Osteoblast (primary cell): Measurements from ENCODE around the gene PERM1. TPM values are rescaled to one million over a fixed set of nuclear protein-coding genes. Genes with fewer than 3 reads are reported as not detected.
"Not testable (repeated sequence)": the region's sequence is repeated elsewhere in the genome, so short reads cannot be mapped to it uniquely, and the experiment has no call there.

Experiments
- DNase-seq: peaks from one replicate; pipeline ENCODE4 v3.0.0; 2011; ENCODE audit warnings: low spot score, mixed read lengths; ENCODE audit not compliant: insufficient read length; ENCODE audit errors: missing footprints
- H2AFZ ChIP-seq: 2 replicates; pipeline ENCODE4 v1.6.0; 2011; ENCODE audit warnings: mild to moderate bottlenecking, low read length
- H3K27ac ChIP-seq: 2 replicates; pipeline ENCODE4 v1.5.1; 2011; ENCODE audit warnings: mild to moderate bottlenecking, low read depth, low read length, moderate library complexity
- H3K27me3 ChIP-seq: 2 replicates; pipeline ENCODE4 v1.6.0; 2012; ENCODE audit warnings: mild to moderate bottlenecking, control low read depth, inconsistent platforms, low read length, moderate library complexity; ENCODE audit not compliant: insufficient read depth
- H3K36me3 ChIP-seq: 2 replicates; pipeline ENCODE4 v1.5.1; 2011; ENCODE audit warnings: mild to moderate bottlenecking, low read length, control low read depth, moderate library complexity; ENCODE audit not compliant: insufficient read depth
- H3K4me1 ChIP-seq: 2 replicates; pipeline ENCODE4 v1.5.1; 2011; ENCODE audit warnings: mild to moderate bottlenecking, low read length, control low read depth, moderate library complexity; ENCODE audit not compliant: insufficient read depth
- H3K4me2 ChIP-seq: 2 replicates; pipeline ENCODE4 v1.6.0; 2011; ENCODE audit warnings: mild to moderate bottlenecking, low read length; ENCODE audit not compliant: insufficient read depth
- H3K4me3 ChIP-seq: fragments of 200-600 bp; sonication (generic); 3 replicates; pipeline ENCODE4 v1.5.1; 2012; ENCODE audit warnings: mild to moderate bottlenecking, low read length, inconsistent platforms; ENCODE audit not compliant: insufficient read depth
- H3K79me2 ChIP-seq: 2 replicates; pipeline ENCODE4 v1.6.0; 2012; ENCODE audit warnings: mild to moderate bottlenecking, low read length, control low read depth, inconsistent platforms; ENCODE audit not compliant: insufficient read depth
- H3K9me3 ChIP-seq: 2 replicates; pipeline ENCODE4 v1.5.1; 2011; ENCODE audit warnings: low read depth, low read length, control low read depth
- H4K20me1 ChIP-seq: 2 replicates; pipeline ENCODE4 v1.6.0; 2012; ENCODE audit warnings: mild to moderate bottlenecking, low read length, control low read depth; ENCODE audit not compliant: insufficient read depth
- CTCF ChIP-seq: IDR thresholded peaks from 2 replicates; pipeline ENCODE4 v1.5.1; 2011; ENCODE audit warnings: mild to moderate bottlenecking, low read depth, low read length, moderate library complexity; ENCODE audit errors: extremely low read depth
- total RNA-seq: library from RNA; depleted of rRNA; stranded (reverse); fragments of >200 nt; gene quantifications from 2 replicates; pipeline ENCODE4 v1.2.3, GENCODE V29; 2012

The PERM1 gene
- total RNA-seq, 1 donor: not detected

GRCh38 chr1:980137-980571 is 1.7 kb downstream of the PERM1 start:
- Histone ChIP-seq H3K27ac (no peak overlapping the region), H3K4me3 (no peak overlapping the region), H3K4me1 (no peaks in the 10 kb centered on the region), H3K79me2 (no peaks in the 10 kb centered on the region), H3K36me3 (no peaks in the 10 kb centered on the region), H2AFZ (no peak overlapping the region), H3K9me3 (no peaks in the 10 kb centered on the region), H4K20me1 (no peaks in the 10 kb centered on the region), H3K4me2 (no peak overlapping the region), H3K27me3 (no peaks in the 10 kb centered on the region)
- peak; percentile 89 for DNase-seq
- TF ChIP-seq CTCF: no peak

GRCh38 chr1:979744-980072 is 2.2 kb downstream of the PERM1 start:
- Histone ChIP-seq H3K4me2 (no peak overlapping the region), H4K20me1 (no peaks in the 10 kb centered on the region), H3K36me3 (no peaks in the 10 kb centered on the region), H3K9me3 (no peaks in the 10 kb centered on the region), H2AFZ (no peak overlapping the region), H3K27ac (no peak overlapping the region), H3K4me3 (no peak overlapping the region), H3K27me3 (no peaks in the 10 kb centered on the region), H3K79me2 (no peaks in the 10 kb centered on the region), H3K4me1 (no peaks in the 10 kb centered on the region)
- TF ChIP-seq CTCF: no peak
- DNase-seq: peak; percentile 73

- Histone ChIP-seq H3K27ac (no peak overlapping the region), H3K4me1 (no peaks in the 10 kb centered on the region), H3K9me3 (no peaks in the 10 kb centered on the region), H3K79me2 (no peaks in the 10 kb centered on the region), H3K27me3 (no peaks in the 10 kb centered on the region), H3K36me3 (no peaks in the 10 kb centered on the region), H3K4me3 (no peak overlapping the region), H4K20me1 (no peaks in the 10 kb centered on the region), H3K4me2 (no peak overlapping the region), H2AFZ (no peak overlapping the region)
- no peak for TF ChIP-seq CTCF
- peak; percentile 87 for DNase-seq
These were observed 2.8 kb downstream of the PERM1 start for GRCh38 chr1:978835-979743.

- no peaks in the 10 kb centered on the region for H3K36me3 ChIP-seq
- no peak overlapping the region for H2AFZ ChIP-seq
- H3K79me2 ChIP-seq: no peaks in the 10 kb centered on the region
- no peak overlapping the region for H3K4me3 ChIP-seq
- no peaks in the 10 kb centered on the region for H3K9me3 ChIP-seq
- H4K20me1 ChIP-seq: no peaks in the 10 kb centered on the region
- no peak for TF ChIP-seq CTCF
- H3K4me1 ChIP-seq: no peaks in the 10 kb centered on the region
- H3K4me2 ChIP-seq: no peak overlapping the region
- no peaks in the 10 kb centered on the region for H3K27me3 ChIP-seq
- DNase-seq: peak; percentile 87
- H3K27ac ChIP-seq: no peak overlapping the region
These were observed 3.6 kb downstream of the PERM1 start for GRCh38 chr1:978069-978834.

GRCh38 chr1:976791-977190 is 5.1 kb downstream of the PERM1 start:
- not testable (repeated sequence) for DNase-seq, H3K4me2 ChIP-seq, H3K4me1 ChIP-seq, H3K4me3 ChIP-seq, H3K27ac ChIP-seq, H2AFZ ChIP-seq, H4K20me1 ChIP-seq, H3K9me3 ChIP-seq, H3K36me3 ChIP-seq, H3K27me3 ChIP-seq, H3K79me2 ChIP-seq
